Measurements from ENCODE around the gene TMEM239.

TMEM239 gene

GRCh38 chr20:2822073-2822472 is 5.9 kb downstream of the TMEM239 start:
- no peak overlapping the region for H3K27ac ChIP-seq (ENCODE audit: low read length, poor library complexity, severe bottlenecking)
- no peak overlapping the region for H3K14ac ChIP-seq (ENCODE audit: low read length in 2 of 2)
- H3K4me1 ChIP-seq (ENCODE audit: control insufficient read depth, insufficient read depth, low read depth, low read length): peaks cover 16% of the 10 kb centered on the region
- H3K36me3 ChIP-seq (ENCODE audit: control insufficient read depth in 1 of 2, insufficient read depth in 2 of 2, low read depth in 1 of 2, low read length in 2 of 2): no peaks in the 10 kb centered on the region
- WGBS: 61% methylated on average over 2 of the region's 5 CpGs
- no peaks in the 10 kb centered on the region for H3K79me1 ChIP-seq (replicated peaks; ENCODE audit: low read length, poor library complexity, severe bottlenecking)
- no peak overlapping the region for H4K8ac ChIP-seq (ENCODE audit: low read length)
- no peak overlapping the region for H2AFZ ChIP-seq (ENCODE audit: low read depth, low read length)
- peak overlapping the region in 1 of 2 experiments; percentile 63 for H3K4me3 ChIP-seq (ENCODE audit: insufficient read depth in 1 of 2, low read depth in 1 of 2, low read length in 2 of 2)
- no peak overlapping the region for H2BK5ac ChIP-seq (ENCODE audit: low read depth, low read length, poor library complexity, severe bottlenecking)
- peaks cover 0 to 19% of the 10 kb centered on the region in 2 experiments for H3K27me3 ChIP-seq (ENCODE audit: control insufficient read depth in 1 of 2, insufficient read depth in 1 of 2, low read length in 2 of 2)
- no peak for DNase-seq
- no peak overlapping the region for H3K18ac ChIP-seq (ENCODE audit: low read depth in 1 of 2, low read length in 2 of 2)
- no peaks in the 10 kb centered on the region for H3K9me3 ChIP-seq (ENCODE audit: control insufficient read depth, low read length)
- no peak overlapping the region for H2BK15ac ChIP-seq (ENCODE audit: low read depth, poor library complexity, severe bottlenecking)
- no peak overlapping the region for H3K23ac ChIP-seq (ENCODE audit: low read length in 2 of 2)
- H3K4me2 ChIP-seq (ENCODE audit: low read length, poor library complexity, severe bottlenecking): no peak overlapping the region
- no peak overlapping the region for H3K9ac ChIP-seq (ENCODE audit: low read length)
- no peak overlapping the region for H2AK5ac ChIP-seq (ENCODE audit: low read length, severe bottlenecking)
- no peak overlapping the region for H3K4ac ChIP-seq (ENCODE audit: low read depth in 1 of 2, low read length in 2 of 2)
- no peak overlapping the region for H4K91ac ChIP-seq (ENCODE audit: low read length)
- no peak overlapping the region for H2BK120ac ChIP-seq (ENCODE audit: low read depth, low read length)
- H2BK12ac ChIP-seq (ENCODE audit: low read length in 2 of 2): no peak overlapping the region

DNA sequence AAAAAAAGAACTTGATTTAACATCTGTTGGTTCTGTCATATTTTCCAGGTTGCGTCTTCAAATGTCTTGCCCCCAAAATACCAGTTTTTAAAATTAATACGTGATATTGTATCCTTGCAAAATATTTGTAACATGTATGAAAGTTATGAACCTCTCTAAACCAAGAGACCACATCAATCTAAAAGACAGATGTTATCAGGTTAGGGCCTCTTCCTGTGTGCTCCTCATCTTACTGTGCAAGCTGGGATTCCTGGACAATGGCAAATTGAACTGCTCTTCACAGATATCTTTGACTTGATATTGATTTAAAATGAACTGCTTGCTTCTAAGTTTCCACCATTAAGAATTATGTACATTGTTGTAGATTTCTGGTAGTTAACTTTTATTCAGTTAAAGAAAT is 9.6 kb downstream of the TMEM239 start:
- Histone ChIP-seq H2BK12ac (ENCODE audit: low read length in 2 of 2) (no peak overlapping the region), H3K4me1 (ENCODE audit: control insufficient read depth, insufficient read depth, low read depth, low read length) (peaks cover 7% of the 10 kb centered on the region), H3K14ac (ENCODE audit: low read length in 2 of 2) (no peak overlapping the region), H4K91ac (ENCODE audit: low read length) (no peak overlapping the region), H2BK5ac (ENCODE audit: low read depth, low read length, poor library complexity, severe bottlenecking) (no peak overlapping the region), H3K4ac (ENCODE audit: low read depth in 1 of 2, low read length in 2 of 2) (no peak overlapping the region), H3K27ac (ENCODE audit: low read length, poor library complexity, severe bottlenecking) (no peak overlapping the region), H3K79me1 (replicated peaks; ENCODE audit: low read length, poor library complexity, severe bottlenecking) (no peaks in the 10 kb centered on the region), H3K18ac (ENCODE audit: low read depth in 1 of 2, low read length in 2 of 2) (no peak overlapping the region), H3K4me3 (ENCODE audit: insufficient read depth in 1 of 2, low read depth in 1 of 2, low read length in 2 of 2) (peak overlapping the region in 1 of 2 experiments; percentile 43), H2AK5ac (ENCODE audit: low read length, severe bottlenecking) (no peak overlapping the region), H3K9ac (ENCODE audit: low read length) (no peak overlapping the region), H3K23ac (ENCODE audit: low read length in 2 of 2) (no peak overlapping the region), H3K4me2 (ENCODE audit: low read length, poor library complexity, severe bottlenecking) (no peak overlapping the region), H4K8ac (ENCODE audit: low read length) (no peak overlapping the region), H2BK120ac (ENCODE audit: low read depth, low read length) (no peak overlapping the region), H3K36me3 (ENCODE audit: control insufficient read depth in 1 of 2, insufficient read depth in 2 of 2, low read depth in 1 of 2, low read length in 2 of 2) (no peaks in the 10 kb centered on the region), H2AFZ (ENCODE audit: low read depth, low read length) (no peak overlapping the region), H3K9me3 (ENCODE audit: control insufficient read depth, low read length) (no peaks in the 10 kb centered on the region), H3K27me3 (ENCODE audit: control insufficient read depth in 1 of 2, insufficient read depth in 1 of 2, low read length in 2 of 2) (peaks cover 0 to 21% of the 10 kb centered on the region in 2 experiments), H2BK15ac (ENCODE audit: low read depth, poor library complexity, severe bottlenecking) (no peak overlapping the region)
- no CpG with 5 or more reads among the region's 2 CpGs for WGBS
- no peak for DNase-seq

DNA sequence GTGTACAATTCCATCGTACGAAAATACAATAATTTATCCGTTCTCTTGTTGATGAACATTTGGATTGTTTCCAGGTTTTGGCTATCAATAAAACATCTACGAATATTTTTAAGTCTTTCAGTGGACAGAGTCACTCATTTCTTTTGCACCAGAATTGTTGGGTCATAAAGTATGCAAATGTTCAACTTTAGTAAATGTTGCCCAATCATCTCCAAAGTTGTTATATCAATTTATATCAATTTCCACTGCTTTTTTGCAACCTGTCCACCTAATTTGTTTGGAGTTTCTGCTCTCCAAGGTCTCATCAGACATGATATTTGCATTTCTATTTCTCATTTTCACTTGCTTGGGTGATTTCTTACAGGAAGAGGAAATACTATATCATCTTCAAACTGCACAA is 10.5 kb downstream of the TMEM239 start:
- WGBS: 90% methylated on average over 4 of the region's 4 CpGs
- Histone ChIP-seq H3K18ac (ENCODE audit: low read depth in 1 of 2, low read length in 2 of 2) (no peak overlapping the region), H3K4ac (ENCODE audit: low read depth in 1 of 2, low read length in 2 of 2) (no peak overlapping the region), H3K4me1 (ENCODE audit: control insufficient read depth, insufficient read depth, low read depth, low read length) (no peaks in the 10 kb centered on the region), H2BK15ac (ENCODE audit: low read depth, poor library complexity, severe bottlenecking) (no peak overlapping the region), H3K9ac (ENCODE audit: low read length) (no peak overlapping the region), H3K9me3 (ENCODE audit: control insufficient read depth, low read length) (no peaks in the 10 kb centered on the region), H3K27ac (ENCODE audit: low read length, poor library complexity, severe bottlenecking) (no peak overlapping the region), H2AFZ (ENCODE audit: low read depth, low read length) (no peak overlapping the region), H2BK5ac (ENCODE audit: low read depth, low read length, poor library complexity, severe bottlenecking) (no peak overlapping the region), H3K27me3 (ENCODE audit: control insufficient read depth in 1 of 2, insufficient read depth in 1 of 2, low read length in 2 of 2) (peaks cover 0 to 12% of the 10 kb centered on the region in 2 experiments), H4K8ac (ENCODE audit: low read length) (no peak overlapping the region), H3K4me2 (ENCODE audit: low read length, poor library complexity, severe bottlenecking) (no peak overlapping the region), H3K23ac (ENCODE audit: low read length in 2 of 2) (no peak overlapping the region), H2BK120ac (ENCODE audit: low read depth, low read length) (no peak overlapping the region), H4K91ac (ENCODE audit: low read length) (no peak overlapping the region), H3K14ac (ENCODE audit: low read length in 2 of 2) (no peak overlapping the region), H2AK5ac (ENCODE audit: low read length, severe bottlenecking) (no peak overlapping the region), H3K4me3 (ENCODE audit: insufficient read depth in 1 of 2, low read depth in 1 of 2, low read length in 2 of 2) (no peak overlapping the region), H3K36me3 (ENCODE audit: control insufficient read depth in 1 of 2, insufficient read depth in 2 of 2, low read depth in 1 of 2, low read length in 2 of 2) (no peaks in the 10 kb centered on the region), H2BK12ac (ENCODE audit: low read length in 2 of 2) (no peak overlapping the region), H3K79me1 (replicated peaks; ENCODE audit: low read length, poor library complexity, severe bottlenecking) (no peaks in the 10 kb centered on the region)
- no peak for DNase-seq

- H3K27me3 ChIP-seq (ENCODE audit: control insufficient read depth in 1 of 2, insufficient read depth in 1 of 2, low read length in 2 of 2): peaks cover 0 to 10% of the 10 kb centered on the region in 2 experiments
- H3K23ac ChIP-seq (ENCODE audit: low read length in 2 of 2): no peak overlapping the region
- 80% methylated on average over 4 of the region's 6 CpGs for whole genome bisulfite sequencing
- H3K4me2 ChIP-seq (ENCODE audit: low read length, poor library complexity, severe bottlenecking): no peak overlapping the region
- H3K36me3 ChIP-seq (ENCODE audit: control insufficient read depth in 1 of 2, insufficient read depth in 2 of 2, low read depth in 1 of 2, low read length in 2 of 2): peaks cover 2 to 4% of the 10 kb centered on the region in 2 experiments
- H4K8ac ChIP-seq (ENCODE audit: low read length): no peak overlapping the region
- no peaks in the 10 kb centered on the region for H3K4me1 ChIP-seq (ENCODE audit: control insufficient read depth, insufficient read depth, low read depth, low read length)
- H2BK12ac ChIP-seq (ENCODE audit: low read length in 2 of 2): no peak overlapping the region
- DNase-seq: no peak
- no peak overlapping the region for H2BK15ac ChIP-seq (ENCODE audit: low read depth, poor library complexity, severe bottlenecking)
- H3K4ac ChIP-seq (ENCODE audit: low read depth in 1 of 2, low read length in 2 of 2): no peak overlapping the region
- H3K18ac ChIP-seq (ENCODE audit: low read depth in 1 of 2, low read length in 2 of 2): no peak overlapping the region
- H2AFZ ChIP-seq (ENCODE audit: low read depth, low read length): no peak overlapping the region
- no peak overlapping the region for H3K9ac ChIP-seq (ENCODE audit: low read length)
- H3K79me1 ChIP-seq (replicated peaks; ENCODE audit: low read length, poor library complexity, severe bottlenecking): no peaks in the 10 kb centered on the region
- H2AK5ac ChIP-seq (ENCODE audit: low read length, severe bottlenecking): no peak overlapping the region
- no peak overlapping the region for H3K14ac ChIP-seq (ENCODE audit: low read length in 2 of 2)
- H4K91ac ChIP-seq (ENCODE audit: low read length): no peak overlapping the region
- H3K4me3 ChIP-seq (ENCODE audit: insufficient read depth in 1 of 2, low read depth in 1 of 2, low read length in 2 of 2): no peak overlapping the region
- H3K9me3 ChIP-seq (ENCODE audit: control insufficient read depth, low read length): no peaks in the 10 kb centered on the region
- H2BK120ac ChIP-seq (ENCODE audit: low read depth, low read length): no peak overlapping the region
- H3K27ac ChIP-seq (ENCODE audit: low read length, poor library complexity, severe bottlenecking): no peak overlapping the region
- H2BK5ac ChIP-seq (ENCODE audit: low read depth, low read length, poor library complexity, severe bottlenecking): no peak overlapping the region
These were observed 13.2 kb downstream of the TMEM239 start for GRCh38 chr20:2829376-2829775.

All from mesenchymal stem cell (in vitro differentiated cells and primary cell).